GM19463 (cell line): ENCODE measurements around the gene ZNF687.

Source experiments
- ATAC-seq: cut with Tn5 transposase; IDR thresholded peaks from one replicate; pipeline ENCODE4 v1.9.1; 2021; ENCODE audit warnings: mild to moderate bottlenecking, moderate library complexity; ENCODE audit not compliant: unreplicated experiment

Gene ZNF687

DNA sequence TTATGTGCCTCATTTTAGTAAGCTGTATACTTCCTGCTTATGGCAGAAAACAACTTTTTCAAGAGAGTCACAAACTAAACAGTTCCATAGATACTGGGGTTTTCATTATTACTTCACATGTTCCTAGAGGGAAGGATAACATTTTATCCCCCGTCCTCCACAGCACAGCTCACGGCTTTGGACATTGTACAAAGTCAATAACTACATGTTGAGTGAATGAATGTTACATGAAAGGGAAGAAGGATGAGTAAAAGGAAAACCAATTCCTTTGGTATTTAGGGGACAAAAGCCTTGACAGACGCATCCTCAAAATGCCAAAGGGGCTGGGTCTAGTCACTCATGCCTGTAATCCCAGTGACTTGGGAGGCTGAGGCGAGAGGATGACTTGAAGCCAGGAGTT is 30.3 kb downstream of the ZNF687 start:
- no peak for ATAC-seq

DNA sequence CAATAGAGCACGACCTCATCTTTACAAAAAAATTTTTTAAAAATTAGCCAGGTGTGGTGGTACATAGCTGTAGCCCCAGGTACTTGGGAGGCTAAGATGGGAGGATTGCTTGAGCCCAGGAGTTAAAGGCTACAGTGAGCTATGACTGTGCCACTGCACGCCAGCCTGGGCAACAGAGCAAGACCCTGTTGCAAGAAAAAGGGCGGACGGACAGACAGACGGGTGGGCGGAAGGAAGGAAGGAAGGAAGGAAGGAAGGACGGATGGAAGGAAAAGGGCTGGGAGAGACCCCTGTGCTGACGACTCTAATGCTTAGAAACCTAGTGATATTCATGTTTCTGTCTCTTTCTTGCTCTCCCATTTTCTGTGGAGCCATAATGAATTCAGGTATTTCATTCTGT is 30.7 kb downstream of the ZNF687 start:
- ATAC-seq, result no peak

DNA sequence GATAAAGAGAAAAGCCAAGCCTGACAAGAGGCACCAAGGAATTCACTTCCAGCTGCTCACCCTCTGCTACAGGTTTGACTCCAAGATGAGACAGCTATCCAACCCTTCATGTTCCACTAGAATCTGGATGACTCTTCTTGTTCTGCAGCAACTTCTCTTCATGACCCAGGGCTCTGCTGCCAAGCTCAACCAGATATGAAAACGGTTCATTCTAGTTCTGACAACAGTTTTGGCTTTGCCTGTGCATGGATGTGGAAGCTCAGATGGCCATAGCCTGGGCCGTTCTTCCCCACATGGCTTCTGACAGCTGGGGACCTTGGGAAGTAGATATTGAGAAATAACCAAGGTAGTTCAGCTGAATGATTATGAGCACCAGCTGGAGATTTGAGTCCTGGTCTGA is 31.4 kb downstream of the ZNF687 start:
- ATAC-seq, result no peak

DNA sequence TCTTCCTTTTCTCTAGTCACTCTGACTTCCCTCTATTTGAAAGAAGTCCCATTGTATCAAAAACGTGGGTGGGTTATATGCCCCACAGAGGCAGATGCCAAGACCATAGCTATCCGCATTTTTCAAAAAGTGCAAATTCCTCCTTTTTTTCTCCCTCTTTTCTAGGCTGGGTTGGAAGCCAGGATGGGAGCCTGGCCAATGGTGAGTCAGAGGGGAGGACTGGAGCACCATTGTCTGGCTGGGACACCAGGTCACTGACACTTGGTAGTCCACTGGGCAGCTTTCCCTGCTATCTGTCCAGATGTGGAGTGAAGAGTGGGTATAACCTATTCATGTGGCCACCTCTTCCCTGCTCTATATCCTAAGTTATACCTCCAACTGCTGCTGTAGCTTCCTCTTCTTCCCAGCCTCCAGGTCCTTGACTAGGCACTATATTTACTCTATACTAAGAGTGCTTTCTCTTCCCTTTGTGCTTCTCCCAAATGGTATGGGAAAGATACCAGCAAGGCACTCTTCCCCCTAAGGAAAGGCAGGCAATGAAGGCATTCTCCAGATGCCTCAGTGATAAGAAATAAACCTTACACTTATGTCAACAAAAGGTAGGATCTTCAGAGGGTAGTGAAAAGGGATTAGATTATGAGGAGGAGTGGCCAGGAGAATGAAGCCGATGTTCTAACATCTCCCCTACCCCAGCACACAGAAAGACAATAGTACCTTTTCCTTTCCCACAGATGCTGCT is 32.2 kb downstream of the ZNF687 start:
- ATAC-seq, result no peak

DNA sequence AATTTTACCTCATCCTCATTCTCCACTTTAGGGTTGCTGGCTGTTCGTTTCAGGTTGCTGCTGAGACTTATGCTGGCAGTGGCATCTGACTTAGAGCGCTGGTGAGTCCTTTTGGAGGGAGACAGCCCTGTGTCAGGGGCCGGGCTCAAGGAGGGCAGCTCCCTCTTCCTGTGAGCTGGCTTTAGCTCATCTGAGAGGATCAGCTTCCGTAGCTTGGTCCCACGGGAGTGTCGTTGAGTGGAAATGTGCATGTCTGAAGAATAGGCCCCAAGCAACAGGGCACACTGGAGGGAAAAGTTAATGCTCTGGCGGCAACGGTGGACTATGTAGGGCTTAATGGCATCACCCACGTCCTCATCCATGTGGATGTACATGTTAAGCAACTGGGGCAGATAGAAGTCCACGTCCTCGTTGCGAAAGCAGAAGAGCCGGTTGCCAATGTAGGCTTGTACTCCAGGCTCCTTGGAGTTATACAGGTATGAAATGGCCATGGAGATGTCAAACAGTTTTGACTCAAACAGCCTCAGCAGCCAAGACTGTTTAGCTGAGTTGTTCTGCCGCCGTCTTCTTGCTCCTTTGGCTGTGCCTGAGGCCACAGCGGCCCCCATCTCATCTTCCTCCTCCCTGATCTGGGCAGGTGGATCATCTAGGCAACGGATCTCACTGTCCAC is 33.6 kb downstream of the ZNF687 start:
- no peak for ATAC-seq

DNA sequence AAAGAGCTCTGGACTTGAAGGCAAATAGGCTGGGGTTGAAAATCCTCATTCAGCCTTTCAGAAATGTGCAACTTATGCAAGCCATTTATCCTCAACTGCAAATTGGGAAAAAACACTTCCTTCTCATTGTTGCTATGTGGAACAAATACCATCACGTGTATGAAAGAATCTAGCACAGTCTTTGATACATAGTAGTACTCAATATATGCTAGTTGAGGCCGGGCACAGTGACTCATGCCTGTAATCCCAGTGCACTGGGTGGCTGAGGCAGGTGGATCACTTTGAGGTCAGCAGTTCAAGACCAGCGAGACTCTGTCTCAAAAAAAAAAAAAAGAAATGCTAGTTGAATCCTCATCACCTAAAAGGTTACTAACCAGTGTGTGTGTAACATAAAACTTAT is 36.9 kb downstream of the ZNF687 start:
- ATAC-seq, result no peak

DNA sequence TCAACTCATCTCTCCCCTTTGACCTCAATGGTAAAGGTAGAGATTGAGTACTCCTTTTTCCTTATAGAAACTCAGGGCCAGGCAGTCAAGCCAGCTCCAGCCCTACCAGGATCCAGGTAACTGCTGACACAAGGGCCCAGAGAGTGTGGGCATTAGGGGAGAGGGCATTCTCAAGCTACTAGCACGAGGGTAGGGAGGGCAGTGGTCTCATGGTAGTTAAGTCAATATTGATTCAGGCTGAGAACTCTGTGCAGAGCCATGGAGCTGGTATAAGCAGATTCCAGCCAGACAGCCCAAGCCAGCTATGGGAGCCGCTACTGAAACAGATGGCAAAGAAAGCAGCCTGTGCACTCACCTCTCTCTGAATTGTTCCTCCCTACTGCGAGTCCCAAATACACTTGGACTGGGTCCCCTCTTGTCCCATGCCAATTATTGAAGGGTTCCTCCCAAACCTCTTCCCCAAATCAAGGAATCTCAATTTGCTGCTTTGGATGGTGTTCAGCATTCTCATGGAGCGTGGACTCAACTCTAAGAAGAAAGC is 42.4 kb downstream of the ZNF687 start:
- no peak for ATAC-seq

DNA sequence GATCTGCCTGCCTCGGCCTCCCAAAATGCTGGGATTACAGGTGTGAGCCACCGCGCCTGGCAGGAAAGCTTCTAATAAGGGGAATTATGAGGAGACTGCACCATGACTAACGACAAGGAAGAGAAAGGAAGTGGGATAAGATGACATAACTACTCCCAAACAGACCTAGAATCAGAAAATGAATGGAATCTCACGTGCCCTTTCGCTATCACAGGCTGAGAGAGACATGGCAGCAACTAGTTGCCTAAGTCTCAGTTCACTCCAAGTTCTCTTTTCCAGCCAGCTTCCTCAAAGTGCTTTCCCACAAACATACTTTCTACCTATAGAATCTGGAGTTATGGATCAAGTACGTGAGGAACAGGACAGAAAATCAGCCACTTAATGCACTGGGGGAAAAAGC is 43.1 kb downstream of the ZNF687 start:
- ATAC-seq, result no peak

DNA sequence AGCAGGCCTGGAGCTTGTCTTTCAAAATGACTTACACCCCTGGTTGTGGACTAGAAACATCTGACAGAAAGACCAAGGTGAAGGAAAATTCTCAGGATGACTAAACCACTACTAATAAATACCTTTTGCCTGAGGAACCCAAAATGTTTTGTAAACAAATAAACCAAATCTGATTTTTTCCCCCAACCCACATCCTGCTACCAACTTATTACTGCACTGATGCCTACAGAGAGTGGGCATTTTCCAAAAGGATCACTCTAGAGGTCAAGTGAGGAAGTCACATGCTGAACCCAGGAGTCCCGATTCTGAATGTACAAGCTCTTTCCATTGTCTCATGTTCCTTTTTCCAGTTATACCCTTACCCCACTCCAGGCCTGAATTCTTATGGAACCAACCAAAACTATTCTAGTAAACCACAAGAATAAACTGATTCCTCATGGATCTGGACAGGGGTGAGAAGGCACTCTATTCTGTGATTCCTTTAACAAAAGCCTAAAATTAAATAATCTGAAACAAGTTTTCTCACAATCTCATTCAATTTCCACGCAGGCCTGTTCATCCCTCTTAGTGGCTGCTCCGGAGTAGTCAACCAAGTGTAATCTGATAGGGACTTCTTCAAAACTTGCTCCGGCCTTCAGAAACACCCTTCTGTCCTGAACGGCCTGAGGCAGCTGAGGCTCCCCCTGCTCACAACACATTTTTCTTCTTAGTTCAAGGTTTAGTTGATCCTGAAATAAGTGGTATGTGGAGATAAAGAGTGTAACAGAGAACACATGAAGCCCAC is 43.7 kb downstream of the ZNF687 start:
- no peak for ATAC-seq

DNA sequence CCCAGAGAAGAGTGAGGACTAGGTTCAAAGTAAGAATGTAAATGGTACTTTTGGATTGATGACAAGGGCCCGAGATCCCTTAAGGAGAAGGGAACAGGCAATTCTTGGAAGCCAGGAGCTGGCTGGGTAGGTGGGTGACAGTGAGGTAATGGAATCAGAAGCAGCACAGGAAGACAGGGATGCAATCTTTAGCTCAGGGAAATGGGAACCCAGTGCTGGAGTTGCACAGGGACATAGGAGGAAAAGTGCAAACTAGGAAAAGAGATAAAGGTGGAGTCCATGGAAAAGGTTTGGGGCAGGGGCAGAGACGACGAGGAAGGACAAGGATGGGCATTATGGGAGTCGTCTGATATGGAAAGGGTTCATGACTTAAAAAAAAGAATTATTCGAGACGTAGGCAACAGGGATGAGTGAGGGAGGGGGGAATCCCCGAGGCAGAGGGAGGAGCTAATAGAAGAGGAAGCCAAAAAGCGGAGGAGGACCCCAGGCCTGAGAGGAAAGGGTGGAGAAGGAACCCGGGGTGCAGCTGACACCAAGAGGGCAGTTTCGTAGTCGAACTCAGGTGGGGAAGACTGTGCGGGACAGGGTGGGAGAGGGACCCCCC is 44.6 kb downstream of the ZNF687 start:
- ATAC-seq, result peak; percentile 63

DNA sequence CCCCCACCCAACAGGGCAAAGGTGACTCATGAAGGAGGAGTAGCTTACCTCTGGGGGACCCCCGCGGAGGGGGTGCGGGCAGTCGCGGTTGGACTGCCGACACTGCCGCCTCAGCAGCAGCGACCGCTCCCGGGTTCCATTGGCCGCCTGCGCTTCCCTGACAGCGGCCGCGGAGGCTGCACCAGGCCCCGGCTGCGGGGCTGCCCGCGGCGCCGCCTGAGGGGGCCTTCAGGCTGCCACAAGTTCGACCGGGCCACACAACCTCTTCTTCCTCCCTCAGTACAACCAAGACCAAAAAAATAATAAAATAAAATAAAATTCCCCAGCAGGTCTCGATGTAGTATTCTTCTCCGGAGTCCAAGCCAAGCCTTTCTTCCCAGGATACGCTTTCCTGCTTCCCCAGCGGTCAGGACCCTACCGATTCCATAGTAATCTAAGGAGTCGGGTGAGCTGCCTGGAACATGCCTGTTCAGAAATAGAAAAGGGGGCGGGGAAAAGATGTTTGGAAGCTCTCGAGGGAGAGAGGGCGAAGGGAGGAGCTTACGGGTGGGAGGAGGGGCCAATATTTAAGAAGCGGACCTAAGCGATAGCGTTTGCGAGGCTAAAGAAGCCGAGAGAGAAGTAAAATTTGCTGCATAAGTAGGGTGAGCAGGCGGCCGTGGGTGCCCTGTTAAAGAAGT is 45.3 kb downstream of the ZNF687 start, which contains the start of gene PI4KB:
Gene PI4KB, minus strand, starts transcription at position 194 of the 680 bp plus-strand sequence. CDS start 10,935 bp downstream, outside the sequence.
- ATAC-seq, result peak; percentile 79

DNA sequence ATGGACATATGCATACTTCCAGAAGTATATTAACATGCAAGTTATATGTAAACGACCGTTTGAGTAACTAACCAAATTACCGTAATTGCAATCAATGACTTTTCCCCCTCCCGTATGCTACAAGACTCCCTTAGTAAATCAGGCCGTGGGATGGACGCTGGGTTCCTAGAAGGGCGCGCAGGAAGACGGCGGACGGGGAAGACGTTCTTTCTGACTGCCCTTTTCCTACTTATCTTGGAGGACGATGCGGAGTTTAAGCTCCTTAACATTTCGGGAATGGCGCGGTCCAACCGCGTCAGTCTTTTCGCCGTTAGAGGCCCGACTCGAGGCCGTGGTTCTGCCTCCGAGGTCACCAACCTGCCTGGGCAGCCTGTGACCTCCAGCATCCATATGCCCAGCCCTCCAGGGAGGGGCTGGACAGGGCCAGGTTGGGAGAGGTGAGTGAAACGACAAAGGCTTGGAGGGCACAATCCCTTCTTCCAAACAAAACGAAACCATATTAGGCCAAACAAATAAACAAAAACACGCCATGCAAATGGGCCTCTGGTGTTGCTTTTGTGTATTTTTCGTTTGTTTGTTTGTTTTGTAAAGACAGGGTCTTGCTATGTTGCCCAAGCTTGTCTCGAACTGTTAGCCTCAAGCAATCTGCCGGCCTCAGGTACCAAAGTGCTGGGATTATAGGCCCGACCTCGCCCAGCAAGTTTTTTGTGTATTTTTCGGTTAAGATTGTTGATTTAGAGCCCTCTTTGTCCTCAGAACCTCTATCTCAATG is 46.0 kb downstream of the ZNF687 start:
- peak; percentile 7 for ATAC-seq

DNA sequence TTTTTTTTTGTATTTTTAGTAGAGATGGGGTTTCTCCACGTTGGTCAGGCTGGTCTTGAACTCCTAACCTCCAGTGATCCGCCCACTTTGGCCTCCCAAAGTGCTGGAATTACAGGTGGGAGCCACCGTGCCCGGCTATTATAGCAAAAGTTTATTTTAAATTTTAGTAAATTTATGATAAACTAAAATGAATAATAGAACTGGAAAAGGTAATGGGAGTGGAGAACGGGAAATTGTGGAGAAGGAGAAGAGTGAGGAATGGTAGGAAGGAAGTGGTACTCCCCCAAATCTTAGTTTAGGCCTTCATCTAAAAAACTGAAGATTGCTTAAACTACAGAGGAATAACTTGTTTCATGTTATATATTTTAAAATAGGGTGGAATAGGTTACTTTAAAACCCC is 52.7 kb downstream of the ZNF687 start:
- ATAC-seq, result no peak

DNA sequence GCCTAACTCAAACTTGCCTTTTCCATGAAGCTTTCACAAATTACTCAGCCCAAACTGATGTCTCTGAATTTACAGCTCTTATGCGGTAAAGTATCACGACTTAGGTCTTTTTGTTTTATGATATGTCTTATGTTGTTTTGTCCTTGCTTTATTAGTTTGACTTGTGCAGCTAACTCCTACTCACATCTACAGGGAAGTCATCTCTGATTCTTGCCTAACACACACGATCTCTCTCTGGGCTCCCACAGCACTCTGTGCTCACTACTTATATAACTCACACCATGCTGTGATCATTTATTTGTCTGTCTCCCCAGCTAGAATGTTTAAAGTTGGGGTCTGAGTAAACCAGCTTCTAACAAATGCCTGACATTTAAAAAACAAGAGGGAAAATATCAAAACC is 54.5 kb downstream of the ZNF687 start:
- ATAC-seq, result no peak

DNA sequence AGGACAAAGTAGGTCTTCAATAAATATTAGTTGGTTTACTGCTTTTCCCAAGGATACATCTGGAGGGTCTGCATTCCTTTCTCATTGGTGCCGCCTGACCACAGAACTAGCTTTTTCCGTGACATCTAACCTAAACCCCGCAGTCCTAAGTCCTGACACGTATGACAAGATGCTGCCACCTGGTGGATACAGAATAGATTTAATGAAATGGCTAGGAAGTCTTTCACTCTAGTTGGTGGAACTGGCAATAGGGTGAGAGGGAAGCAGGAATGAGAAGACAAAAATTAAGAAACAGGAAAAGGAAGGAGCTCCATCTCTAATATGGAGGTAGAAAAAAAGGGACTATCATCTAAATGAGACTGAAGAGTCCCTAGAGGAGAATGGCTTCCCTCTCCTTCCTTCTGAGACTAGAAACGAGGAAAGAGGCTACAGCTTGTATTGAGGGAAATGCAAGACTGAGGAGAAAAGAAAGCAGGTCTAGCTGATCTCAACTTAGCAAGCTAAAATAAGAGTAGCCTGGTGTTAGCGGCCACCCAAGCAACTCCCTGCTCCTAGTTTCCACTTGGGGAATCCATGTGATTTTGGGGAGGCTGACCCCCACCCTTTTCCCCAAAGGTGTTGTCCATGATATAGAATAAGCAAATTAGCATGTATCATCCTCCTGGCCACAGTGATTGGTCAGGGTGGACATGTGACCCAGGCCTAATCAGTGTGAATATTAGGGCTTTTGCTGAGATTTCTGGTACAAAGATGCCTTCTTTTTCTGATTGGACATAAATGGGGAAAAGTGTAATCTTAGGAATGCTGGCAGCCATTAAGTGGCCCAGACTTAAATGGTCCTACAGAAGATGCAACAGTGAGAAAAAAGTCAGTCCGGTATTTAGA is 59.0 kb downstream of the ZNF687 start:
- no peak for ATAC-seq
